Kidney capillary endothelial cell (primary cell): ENCODE results near the gene XRRA1.
A peak's percentile ranks its signal among the peaks of the same experiment; 100 is the strongest.

Experiments
- DNase-seq: peaks from one replicate; pipeline ENCODE4 v3.0.0-alpha.2; 2018; ENCODE audit warnings: low spot score

The XRRA1 gene

DNA sequence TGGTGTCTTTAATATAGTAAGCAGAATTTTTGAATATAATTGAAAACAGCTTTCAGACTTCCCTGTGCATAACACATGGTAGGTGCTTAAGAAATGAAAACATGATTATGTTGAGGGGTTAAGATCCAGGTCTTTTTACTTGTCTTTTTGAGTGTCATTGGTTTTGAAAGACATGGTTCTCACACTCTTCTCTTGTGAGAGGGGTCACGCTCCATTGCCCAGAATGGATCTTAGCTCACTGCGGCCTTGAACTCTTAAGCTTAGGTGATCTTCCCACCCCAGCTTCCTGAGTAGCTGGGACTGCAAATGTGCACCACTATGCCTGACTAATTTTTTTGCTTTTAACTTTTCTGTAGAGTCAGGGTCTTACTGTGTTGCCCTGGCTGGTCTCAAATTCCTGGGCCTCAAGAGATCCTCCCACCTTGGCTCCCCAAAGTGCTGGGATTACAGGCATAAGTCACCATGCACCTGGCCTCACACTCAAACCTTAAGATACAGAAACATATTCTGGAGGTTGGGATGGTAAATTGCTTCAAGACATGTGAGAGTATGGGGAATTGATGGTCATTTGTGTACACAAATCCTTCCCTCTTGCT lies 1.6 kb upstream of the XRRA1 start:
- no peak for DNase-seq

- no peak for DNase-seq
Observed at GRCh38 chr11:74949753-74950137, 854 bp upstream of the XRRA1 start.

GRCh38 chr11:74948546-74948897 lies 369 bp downstream of the XRRA1 start:
- no peak for DNase-seq

- DNase-seq: no peak
Observed at GRCh38 chr11:74942073-74942759, 6.7 kb downstream of the XRRA1 start.

GRCh38 chr11:74941492-74941891 lies 7.4 kb downstream of the XRRA1 start:
- no peak for DNase-seq

DNA sequence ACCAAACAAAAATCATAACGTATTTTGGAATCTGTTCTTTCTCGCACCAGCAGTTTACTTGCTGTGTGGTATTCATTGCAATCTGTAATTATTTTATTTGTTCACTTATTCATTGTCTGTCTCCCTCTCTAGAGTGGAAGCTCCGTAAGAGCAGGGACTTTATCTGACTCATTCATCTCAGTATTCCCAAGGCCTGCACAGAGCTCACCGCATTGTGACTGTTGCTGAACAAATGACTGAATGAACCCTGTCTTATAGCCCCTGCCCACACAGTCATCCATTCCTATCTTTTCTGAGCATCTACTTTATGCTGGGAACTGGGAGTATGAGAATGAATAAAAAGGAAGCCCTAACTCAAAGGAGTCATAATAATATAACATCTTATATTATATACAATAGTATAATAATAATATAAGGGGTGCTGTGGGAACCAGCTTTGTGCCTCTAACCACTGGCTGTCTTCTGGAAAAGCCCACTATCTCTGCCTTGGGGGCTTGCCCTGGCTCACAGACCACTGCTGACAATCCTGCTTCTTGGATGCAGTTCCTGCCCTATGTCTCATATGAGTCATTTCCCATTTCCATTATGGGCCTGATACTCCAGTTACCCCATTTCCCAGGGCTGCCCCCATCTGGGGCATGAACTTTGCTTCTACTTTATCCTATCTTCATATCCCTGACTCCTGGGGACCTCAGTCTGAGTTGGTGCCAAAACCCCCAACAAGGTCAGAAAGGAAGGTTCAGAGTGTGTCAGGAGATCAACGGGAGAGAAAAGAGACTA lies 11.0 kb downstream of the XRRA1 start:
- DNase-seq: peak; percentile 51

- DNase-seq: no peak
Observed at GRCh38 chr11:74936976-74937375, 11.9 kb downstream of the XRRA1 start.

- DNase-seq: no peak
Observed at GRCh38 chr11:74936087-74936486, 12.8 kb downstream of the XRRA1 start.

GRCh38 chr11:74935285-74935684 lies 13.6 kb downstream of the XRRA1 start:
- no peak for DNase-seq

DNA sequence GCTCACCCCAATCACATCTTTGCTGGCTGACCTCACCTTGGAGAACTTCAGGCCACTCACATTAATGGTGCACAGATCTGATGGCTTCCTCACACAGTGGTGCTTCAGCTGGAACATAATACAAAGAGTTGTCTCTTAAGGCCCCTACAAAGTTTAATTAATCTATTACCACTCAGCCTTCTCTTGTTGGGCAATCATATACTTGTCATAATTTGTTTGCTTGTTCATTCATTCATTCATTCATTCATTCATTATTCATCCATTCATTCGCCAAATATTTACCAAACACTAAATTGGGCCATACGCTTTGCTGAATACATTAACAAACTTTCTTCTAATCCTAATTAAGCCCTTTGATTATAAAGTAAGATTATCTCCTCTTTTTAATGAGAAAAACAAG lies 15.1 kb downstream of the XRRA1 start:
- DNase-seq: no peak

DNA sequence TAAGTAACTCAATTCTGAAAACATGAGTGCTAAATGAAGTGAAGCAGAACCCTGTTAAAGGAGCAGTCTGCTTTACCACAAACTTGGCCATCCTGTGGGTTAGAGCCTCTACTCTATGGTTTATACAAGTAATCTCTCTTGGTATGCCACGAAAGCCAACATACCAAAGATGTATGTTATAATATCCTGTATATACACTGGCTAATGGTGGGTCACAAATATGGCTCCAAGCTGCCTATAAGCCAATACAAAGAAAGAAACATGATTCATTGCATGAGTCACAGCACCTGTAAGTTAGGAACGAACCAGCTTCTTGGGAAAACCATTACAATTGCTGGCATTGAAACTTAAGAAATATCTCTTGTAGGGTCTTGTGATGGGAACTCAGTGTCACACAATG lies 16.1 kb downstream of the XRRA1 start:
- DNase-seq: peak; percentile 71

GRCh38 chr11:74932169-74932568 lies 16.7 kb downstream of the XRRA1 start:
- DNase-seq: peak; percentile 67

- DNase-seq: peak; percentile 86
Observed at GRCh38 chr11:74929431-74930363, 19.2 kb downstream of the XRRA1 start.

DNA sequence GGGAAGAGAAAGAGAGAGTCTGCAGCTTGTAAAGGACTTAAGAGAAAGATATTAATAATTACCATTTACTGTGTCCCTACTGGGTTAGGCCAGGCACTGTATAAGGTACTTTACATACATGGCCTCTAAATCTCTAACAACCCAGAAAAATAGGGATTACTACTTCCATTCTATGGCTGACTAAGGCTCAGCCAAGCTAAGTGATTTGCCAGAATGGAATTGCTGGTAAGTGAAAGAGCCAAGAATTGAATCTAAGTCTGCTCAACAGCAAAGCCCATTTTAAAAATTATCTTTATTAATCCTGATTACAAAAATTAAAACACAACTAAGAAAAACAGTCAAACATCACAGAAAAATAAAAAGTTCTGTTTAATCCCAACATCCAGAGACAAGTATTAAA lies 21.4 kb downstream of the XRRA1 start:
- DNase-seq: no peak

- DNase-seq: no peak
Observed at GRCh38 chr11:74926304-74927030, 22.4 kb downstream of the XRRA1 start.

GRCh38 chr11:74925281-74925680 lies 23.6 kb downstream of the XRRA1 start:
- DNase-seq: no peak

DNA sequence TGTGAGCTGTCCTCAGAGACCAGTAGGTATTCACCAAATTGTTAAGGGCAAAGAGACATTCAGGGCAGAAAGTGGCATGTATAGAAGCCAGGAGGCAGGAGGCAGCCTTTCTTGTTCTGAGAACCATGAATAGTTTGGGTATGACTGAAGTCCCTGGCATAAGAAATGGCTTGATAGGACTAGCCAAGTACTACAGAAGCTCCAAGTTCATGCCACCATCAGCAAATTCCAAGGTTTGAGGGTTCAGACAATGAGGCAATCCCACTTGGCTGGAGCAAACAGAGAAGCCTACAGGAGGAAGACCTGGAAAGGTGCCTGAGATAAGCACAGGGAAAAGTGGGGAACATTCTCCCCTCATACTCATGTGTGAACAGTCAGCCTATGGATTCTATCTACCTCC lies 25.8 kb downstream of the XRRA1 start:
- no peak for DNase-seq

GRCh38 chr11:74909812-74910211 lies 39.1 kb downstream of the XRRA1 start:
- DNase-seq: no peak

DNA sequence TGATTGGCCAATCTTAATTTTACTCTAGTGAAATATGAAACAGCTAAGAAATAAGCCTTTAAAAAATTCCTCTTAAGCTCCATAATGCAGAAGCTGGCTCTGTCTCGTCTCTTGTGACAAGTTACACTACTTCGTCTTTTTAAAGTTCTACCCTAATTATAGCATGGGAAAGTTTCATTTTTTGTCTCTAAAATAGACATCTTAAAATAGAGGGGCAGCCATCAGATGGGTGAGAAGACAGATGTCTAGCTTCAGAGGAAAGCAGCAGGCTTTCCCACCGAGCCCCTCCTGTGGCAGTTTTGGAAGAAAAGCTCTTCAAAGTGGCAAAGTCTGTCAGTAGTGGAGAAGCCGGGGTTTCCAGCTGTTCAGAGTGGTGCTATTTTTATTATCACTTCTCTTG lies 39.5 kb downstream of the XRRA1 start:
- DNase-seq: no peak

- peak; percentile 28 for DNase-seq
Observed at GRCh38 chr11:74905326-74905725, 43.6 kb downstream of the XRRA1 start.

DNA sequence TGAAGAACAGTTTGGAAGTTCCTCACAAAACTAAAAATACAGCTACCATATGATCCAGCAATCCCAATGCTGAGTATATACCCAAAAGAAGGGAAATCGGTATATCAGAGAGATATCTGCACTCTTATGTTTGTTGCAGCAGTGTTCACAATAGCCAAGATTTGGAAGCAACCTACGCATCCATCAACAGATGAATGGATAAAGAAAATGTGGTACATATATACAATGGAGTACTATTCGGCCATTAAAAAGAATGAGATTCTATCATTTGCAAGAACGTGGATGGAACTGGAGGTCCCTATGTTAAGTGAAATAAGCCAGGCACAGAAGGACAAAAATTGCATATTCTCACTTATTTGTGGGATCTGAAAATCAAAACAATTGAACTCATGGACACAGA lies 46.5 kb downstream of the XRRA1 start:
- no peak for DNase-seq

GRCh38 chr11:74896311-74896710 lies 52.6 kb downstream of the XRRA1 start:
- DNase-seq: no peak
